ENCODE data around the gene SLC24A4.
"Not testable (repeated sequence)": the region's sequence is repeated elsewhere in the genome, so short reads cannot be mapped to it uniquely, and the experiment has no call there.

Gene SLC24A4

DNA sequence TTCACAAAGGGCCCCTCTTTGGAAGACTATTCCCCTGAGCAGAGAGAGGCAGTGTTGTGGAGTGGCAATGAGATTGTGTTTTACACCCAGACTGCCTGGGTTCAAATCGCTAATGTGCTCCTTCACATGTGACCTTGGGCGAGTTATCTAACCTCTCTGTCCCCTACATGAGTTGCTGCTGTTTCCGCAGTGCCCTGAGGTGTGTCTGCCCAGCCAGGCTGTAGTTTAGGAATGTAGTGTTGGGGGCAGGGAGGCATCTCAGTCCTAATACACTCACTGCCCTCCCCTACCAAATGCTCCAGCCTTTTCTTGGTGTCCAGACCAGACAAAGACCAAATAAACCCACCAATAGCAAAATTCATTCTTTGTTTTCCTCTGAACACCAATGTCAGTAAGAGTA is 78.6 kb downstream of the SLC24A4 start:
- FAIRE-seq (peak; percentile 41), DNase-seq (ENCODE audit: insufficient read length, low spot score) (no peak)
- TF ChIP-seq POLR2A (IDR thresholded peaks at IDR 0.05; ENCODE audit: low read depth, low read length) (no peak), POLR2AphosphoS5 (IDR thresholded peaks at IDR 0.05; ENCODE audit: low read depth, low read length) (no peak), PAX5 (IDR thresholded peaks at IDR 0.05; ENCODE audit: insufficient read depth, low read length, severe bottlenecking) (no peak), POU2F2 (IDR thresholded peaks at IDR 0.05; ENCODE audit: low read depth, low read length) (no peak), SPI1 (IDR thresholded peaks at IDR 0.05; ENCODE audit: low read depth, low read length) (no peak), TAF1 (IDR thresholded peaks at IDR 0.05; ENCODE audit: low read depth, low read length) (no peak)

DNA sequence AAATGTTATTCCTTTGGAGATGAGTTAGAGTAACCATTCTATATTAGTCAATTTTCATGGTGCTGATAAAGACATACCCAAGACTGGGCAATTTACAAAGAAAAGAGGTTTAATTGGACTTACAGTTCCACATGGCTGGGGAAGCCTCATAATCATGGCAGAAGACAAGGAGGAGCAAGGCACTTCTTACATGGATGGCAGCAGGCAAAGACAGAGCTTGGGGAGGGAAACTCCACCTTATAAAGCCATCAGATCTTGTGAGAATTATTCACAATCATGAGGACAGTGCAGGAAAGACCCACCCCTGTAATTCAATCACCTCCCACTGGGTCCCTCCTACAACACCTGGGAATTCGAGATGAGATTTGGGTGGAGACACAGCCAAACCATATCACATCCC is 79.5 kb downstream of the SLC24A4 start:
- not testable (repeated sequence) for DNase-seq (ENCODE audit: insufficient read length, low spot score); FAIRE-seq

DNA sequence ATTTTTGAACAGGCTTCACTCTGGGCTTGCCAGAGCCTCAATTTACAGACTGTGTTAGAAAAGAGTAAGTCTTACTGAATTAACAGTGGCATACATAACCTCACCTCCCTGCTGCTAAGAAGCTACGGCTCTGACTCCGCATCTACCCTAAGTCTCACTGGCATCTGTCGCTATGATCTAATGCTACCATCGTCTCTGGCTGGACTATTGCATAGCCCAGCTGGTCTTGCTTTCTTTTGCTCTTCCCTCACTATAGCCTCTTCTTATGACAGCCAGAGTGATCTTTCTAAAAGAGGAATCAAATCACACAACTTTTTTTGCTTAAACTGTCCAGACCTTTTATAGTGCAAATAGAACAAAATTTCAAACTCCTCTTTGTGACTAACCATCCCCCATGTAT is 81.1 kb downstream of the SLC24A4 start:
- FAIRE-seq, result no peak
- no peak for TF ChIP-seq TAF1 (IDR thresholded peaks at IDR 0.05; ENCODE audit: low read depth, low read length)
- TF ChIP-seq POLR2A (IDR thresholded peaks at IDR 0.05; ENCODE audit: low read depth, low read length), result no peak
- TF ChIP-seq PAX5 (IDR thresholded peaks at IDR 0.05; ENCODE audit: insufficient read depth, low read length, severe bottlenecking), result no peak
- TF ChIP-seq POU2F2 (IDR thresholded peaks at IDR 0.05; ENCODE audit: low read depth, low read length), result no peak
- no peak for TF ChIP-seq POLR2AphosphoS5 (IDR thresholded peaks at IDR 0.05; ENCODE audit: low read depth, low read length)
- TF ChIP-seq SPI1 (IDR thresholded peaks at IDR 0.05; ENCODE audit: low read depth, low read length), result no peak
- no peak for DNase-seq (ENCODE audit: insufficient read length, low spot score)

DNA sequence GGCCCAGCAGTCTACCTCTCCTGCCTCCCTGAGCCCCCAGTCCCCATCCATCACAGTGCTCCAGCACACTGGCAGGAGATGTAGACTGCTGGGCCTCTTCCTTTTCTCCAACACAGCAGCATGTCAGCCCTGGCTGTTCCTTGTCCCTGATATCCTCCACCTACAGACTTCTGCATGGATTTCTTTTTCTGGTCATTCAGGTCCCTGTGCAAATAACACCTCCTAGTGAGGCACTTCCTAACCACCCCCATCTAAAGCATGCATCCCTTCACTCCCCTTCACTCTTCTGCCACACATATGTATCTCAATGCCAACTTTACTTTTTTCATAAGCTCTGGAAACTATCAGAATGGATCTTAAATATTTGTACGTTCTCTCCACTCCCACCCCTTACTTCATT is 81.5 kb downstream of the SLC24A4 start:
- FAIRE-seq (no peak), DNase-seq (ENCODE audit: insufficient read length, low spot score) (no peak)
- TF ChIP-seq POU2F2 (IDR thresholded peaks at IDR 0.05; ENCODE audit: low read depth, low read length), result no peak
- TF ChIP-seq PAX5 (IDR thresholded peaks at IDR 0.05; ENCODE audit: insufficient read depth, low read length, severe bottlenecking), result no peak
- no peak for TF ChIP-seq SPI1 (IDR thresholded peaks at IDR 0.05; ENCODE audit: low read depth, low read length)
- TF ChIP-seq POLR2A (IDR thresholded peaks at IDR 0.05; ENCODE audit: low read depth, low read length), result no peak
- TF ChIP-seq TAF1 (IDR thresholded peaks at IDR 0.05; ENCODE audit: low read depth, low read length), result no peak
- no peak for TF ChIP-seq POLR2AphosphoS5 (IDR thresholded peaks at IDR 0.05; ENCODE audit: low read depth, low read length)

DNA sequence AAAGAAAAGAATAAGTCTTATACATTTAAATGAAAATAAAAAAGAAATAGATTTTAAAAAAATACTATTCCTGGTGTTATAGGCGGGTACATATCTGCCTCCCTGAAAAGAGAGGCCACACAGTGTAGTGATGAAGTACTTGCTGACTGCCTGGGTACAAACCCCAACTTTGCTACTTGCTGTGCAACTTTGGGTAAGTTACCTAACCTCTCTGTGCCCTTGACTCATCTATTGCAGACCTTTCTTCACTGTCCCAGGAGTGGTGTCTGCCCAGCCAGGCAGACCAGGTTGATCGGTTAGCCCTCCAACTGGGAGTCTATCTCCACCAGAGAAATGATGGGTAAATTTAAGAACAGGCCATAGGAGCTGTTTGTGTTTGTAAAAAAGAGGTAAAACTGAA is 82.0 kb downstream of the SLC24A4 start:
- TF ChIP-seq POLR2AphosphoS5 (IDR thresholded peaks at IDR 0.05; ENCODE audit: low read depth, low read length) (no peak), SPI1 (IDR thresholded peaks at IDR 0.05; ENCODE audit: low read depth, low read length) (no peak), POLR2A (IDR thresholded peaks at IDR 0.05; ENCODE audit: low read depth, low read length) (no peak), TAF1 (IDR thresholded peaks at IDR 0.05; ENCODE audit: low read depth, low read length) (no peak)
- FAIRE-seq, result no peak
- DNase-seq (ENCODE audit: insufficient read length, low spot score), result no peak

DNA sequence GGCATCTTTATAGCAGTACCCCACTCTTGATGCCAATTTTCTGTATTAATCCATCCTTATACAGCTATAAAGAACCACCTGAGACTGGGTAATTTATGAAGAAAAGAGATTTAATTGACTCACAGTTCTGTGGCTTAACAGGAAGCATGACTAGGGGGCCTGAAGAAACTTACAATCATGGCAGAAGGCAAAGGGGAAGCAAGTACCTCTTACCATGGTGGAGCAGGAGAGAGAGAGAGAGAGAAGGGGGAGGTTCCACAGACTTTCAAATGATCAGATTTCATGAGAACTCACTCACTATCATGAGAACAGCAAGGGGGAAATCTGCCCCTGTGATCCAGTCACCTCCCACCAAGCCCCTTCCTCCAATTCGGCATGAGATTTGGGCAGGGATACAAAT is 84.4 kb downstream of the SLC24A4 start:
- no peak for FAIRE-seq
- no peak for DNase-seq (ENCODE audit: insufficient read length, low spot score)
- no peak for TF ChIP-seq SPI1 (IDR thresholded peaks at IDR 0.05; ENCODE audit: low read depth, low read length)
- no peak for TF ChIP-seq PAX5 (IDR thresholded peaks at IDR 0.05; ENCODE audit: insufficient read depth, low read length, severe bottlenecking)
- no peak for TF ChIP-seq POLR2AphosphoS5 (IDR thresholded peaks at IDR 0.05; ENCODE audit: low read depth, low read length)
- no peak for TF ChIP-seq POU2F2 (IDR thresholded peaks at IDR 0.05; ENCODE audit: low read depth, low read length)
- TF ChIP-seq TAF1 (IDR thresholded peaks at IDR 0.05; ENCODE audit: low read depth, low read length), result no peak
- no peak for TF ChIP-seq POLR2A (IDR thresholded peaks at IDR 0.05; ENCODE audit: low read depth, low read length)

DNA sequence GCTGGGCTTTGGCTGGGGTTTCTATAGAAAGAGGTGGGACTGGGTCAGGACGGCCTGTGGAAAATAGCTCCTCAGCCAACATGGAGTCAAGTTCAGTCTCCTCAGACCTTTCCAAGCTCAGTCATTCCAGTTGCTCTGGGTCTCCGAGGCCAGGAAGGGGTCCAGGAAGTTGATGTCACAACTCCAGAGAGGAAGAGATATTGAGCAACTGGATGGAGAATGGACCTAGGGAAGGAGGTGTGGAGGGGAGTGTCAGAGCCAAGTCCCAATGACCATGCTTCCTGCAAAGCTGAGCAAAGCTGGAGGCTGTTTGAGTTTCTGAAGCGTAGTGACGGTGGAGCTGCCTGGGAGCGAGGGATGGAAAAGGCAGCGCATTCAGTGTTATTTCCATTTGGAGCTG is 86.1 kb downstream of the SLC24A4 start:
- no peak for TF ChIP-seq TAF1 (IDR thresholded peaks at IDR 0.05; ENCODE audit: low read depth, low read length)
- TF ChIP-seq PAX5 (IDR thresholded peaks at IDR 0.05; ENCODE audit: insufficient read depth, low read length, severe bottlenecking), result no peak
- no peak for TF ChIP-seq POLR2AphosphoS5 (IDR thresholded peaks at IDR 0.05; ENCODE audit: low read depth, low read length)
- no peak for TF ChIP-seq POU2F2 (IDR thresholded peaks at IDR 0.05; ENCODE audit: low read depth, low read length)
- TF ChIP-seq POLR2A (IDR thresholded peaks at IDR 0.05; ENCODE audit: low read depth, low read length), result no peak
- TF ChIP-seq SPI1 (IDR thresholded peaks at IDR 0.05; ENCODE audit: low read depth, low read length), result no peak
- DNase-seq (ENCODE audit: insufficient read length, low spot score) (no peak), FAIRE-seq (no peak)

DNA sequence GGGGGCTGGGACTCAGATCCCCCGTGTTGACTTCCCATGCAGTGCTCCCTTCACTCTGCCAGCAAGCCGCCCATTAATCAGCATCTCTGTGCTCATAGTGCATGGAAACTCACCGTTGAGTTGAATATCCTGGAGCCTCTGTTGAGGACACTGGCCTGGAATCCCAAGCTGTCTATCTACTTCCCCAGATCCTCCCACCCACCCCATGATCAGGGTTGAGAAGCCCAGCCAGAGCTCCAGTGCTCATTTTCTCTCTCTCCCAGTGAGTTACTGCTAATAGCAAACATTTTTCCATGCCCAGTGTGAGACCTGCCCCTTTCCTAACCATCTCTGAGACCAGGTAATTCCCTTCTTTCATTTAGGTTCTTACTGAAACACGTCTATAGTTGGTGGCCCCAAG is 88.2 kb downstream of the SLC24A4 start:
- DNase-seq (ENCODE audit: insufficient read length, low spot score) (no peak), FAIRE-seq (no peak)
- TF ChIP-seq POLR2A (IDR thresholded peaks at IDR 0.05; ENCODE audit: low read depth, low read length) (no peak), PAX5 (IDR thresholded peaks at IDR 0.05; ENCODE audit: insufficient read depth, low read length, severe bottlenecking) (no peak), POLR2AphosphoS5 (IDR thresholded peaks at IDR 0.05; ENCODE audit: low read depth, low read length) (no peak), TAF1 (IDR thresholded peaks at IDR 0.05; ENCODE audit: low read depth, low read length) (no peak), SPI1 (IDR thresholded peaks at IDR 0.05; ENCODE audit: low read depth, low read length) (no peak), POU2F2 (IDR thresholded peaks at IDR 0.05; ENCODE audit: low read depth, low read length) (no peak)

DNA sequence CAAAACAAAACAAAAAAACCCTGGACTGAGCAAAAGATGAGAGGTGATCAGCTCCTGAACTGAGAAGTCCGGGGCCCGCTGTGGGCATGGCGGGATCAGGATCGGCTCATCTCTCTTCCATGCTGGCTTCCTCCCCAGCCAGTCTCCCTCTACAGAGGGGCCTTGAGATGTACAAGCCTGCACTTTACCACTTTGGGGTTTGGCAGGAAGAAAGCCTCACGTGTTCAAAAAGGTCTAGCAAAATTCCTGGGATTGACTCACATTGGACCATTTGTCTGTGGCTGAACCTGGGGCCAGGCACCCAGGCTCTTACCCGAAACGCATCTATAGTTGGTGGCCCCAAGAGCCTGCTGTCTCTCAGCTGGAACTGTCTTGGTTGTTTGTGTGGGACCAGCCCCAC is 89.0 kb downstream of the SLC24A4 start:
- no peak for DNase-seq (ENCODE audit: insufficient read length, low spot score)
- no peak for TF ChIP-seq SPI1 (IDR thresholded peaks at IDR 0.05; ENCODE audit: low read depth, low read length)
- no peak for TF ChIP-seq TAF1 (IDR thresholded peaks at IDR 0.05; ENCODE audit: low read depth, low read length)
- no peak for TF ChIP-seq POLR2AphosphoS5 (IDR thresholded peaks at IDR 0.05; ENCODE audit: low read depth, low read length)
- no peak for TF ChIP-seq POLR2A (IDR thresholded peaks at IDR 0.05; ENCODE audit: low read depth, low read length)
- no peak for TF ChIP-seq POU2F2 (IDR thresholded peaks at IDR 0.05; ENCODE audit: low read depth, low read length)
- no peak for TF ChIP-seq PAX5 (IDR thresholded peaks at IDR 0.05; ENCODE audit: insufficient read depth, low read length, severe bottlenecking)
- no peak for FAIRE-seq

DNA sequence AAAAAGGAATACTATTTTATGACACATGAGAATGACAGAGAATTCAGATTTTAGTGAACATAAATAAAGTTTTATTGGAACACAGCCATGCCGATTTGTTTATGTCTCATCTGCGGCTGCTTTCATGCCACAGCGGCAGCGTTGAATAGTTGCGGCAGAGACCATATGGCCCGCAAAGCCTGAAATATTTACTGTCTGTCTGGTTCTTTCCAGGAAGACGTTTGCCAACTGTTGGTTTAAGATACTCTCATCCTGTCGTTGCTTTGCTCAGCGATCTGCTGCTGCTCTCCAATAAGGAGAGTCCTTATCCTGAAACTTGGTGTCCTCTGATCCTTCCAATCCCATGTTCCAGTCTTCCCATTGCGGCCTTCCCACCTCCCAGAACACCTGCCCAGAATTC is 89.9 kb downstream of the SLC24A4 start:
- FAIRE-seq, result no peak
- no peak for TF ChIP-seq POU2F2 (IDR thresholded peaks at IDR 0.05; ENCODE audit: low read depth, low read length)
- TF ChIP-seq POLR2A (IDR thresholded peaks at IDR 0.05; ENCODE audit: low read depth, low read length), result no peak
- no peak for TF ChIP-seq TAF1 (IDR thresholded peaks at IDR 0.05; ENCODE audit: low read depth, low read length)
- no peak for TF ChIP-seq SPI1 (IDR thresholded peaks at IDR 0.05; ENCODE audit: low read depth, low read length)
- no peak for TF ChIP-seq POLR2AphosphoS5 (IDR thresholded peaks at IDR 0.05; ENCODE audit: low read depth, low read length)
- TF ChIP-seq PAX5 (IDR thresholded peaks at IDR 0.05; ENCODE audit: insufficient read depth, low read length, severe bottlenecking), result no peak
- DNase-seq (ENCODE audit: insufficient read length, low spot score), result no peak
